IMR-90 (cell line): ENCODE measurements around the gene CD9. TPM values are rescaled to one million over a fixed set of nuclear protein-coding genes. Genes with fewer than 3 reads are reported as not detected.

Experiments
- ATAC-seq: fragments of 200-7000 bp; cut with Tn5 transposase; 2 replicates; pipeline ENCODE4 v1.9.1; 2020; ENCODE audit warnings: low read depth, mild to moderate bottlenecking, moderate library complexity
- BruUV-seq: library from RNA; stranded (reverse); fragments of 400-500 nt; replicated peaks from 2 replicates; lab custom pipeline; 2021; lab: Mats Ljungman, UMichigan
- CTCF ChIA-PET: fragments of 300-600 bp; formaldehyde crosslinking; extraction: SDS; loops from one replicate; lab custom pipeline; 2021; ENCODE audit warnings: antibody characterized with exemption; lab: Yijun Ruan, JAX
- POLR2A ChIA-PET: fragments of 300-600 bp; sonication (Branson Sonifier 250); formaldehyde crosslinking; loops from one replicate; lab custom pipeline; 2022; ENCODE audit warnings: antibody characterized with exemption; ENCODE audit not compliant: unreplicated experiment; lab: Charles Lee
- DNase-seq: peaks from one replicate; pipeline ENCODE4 v3.0.0; 2013
- H2AFZ ChIP-seq: replicated peaks from 2 replicates; pipeline ENCODE3; 2013; ENCODE audit warnings: low read length, mild to moderate bottlenecking; ENCODE audit not compliant: poor library complexity
- H2AK5ac ChIP-seq: 2 replicates; pipeline ENCODE4 v1.6.1; 2013; ENCODE audit warnings: low read depth, low read length, inconsistent platforms
- H2AK9ac ChIP-seq: replicated peaks from 2 replicates; pipeline ENCODE3; 2013; ENCODE audit warnings: mild to moderate bottlenecking, low read depth, low read length, moderate library complexity; ENCODE audit not compliant: poor library complexity
- H2BK120ac ChIP-seq: 2 replicates; pipeline ENCODE4 v1.6.1; 2013; ENCODE audit warnings: low read depth, low read length, inconsistent platforms
- H2BK15ac ChIP-seq: 3 replicates; pipeline ENCODE4 v1.6.1; 2013; ENCODE audit warnings: low read depth, low read length, inconsistent platforms
- H2BK20ac ChIP-seq: 2 replicates; pipeline ENCODE4 v1.6.1; 2013; ENCODE audit warnings: low read depth, mild to moderate bottlenecking, inconsistent platforms, low read length, moderate library complexity
- H2BK5ac ChIP-seq: 2 replicates; pipeline ENCODE4 v1.6.1; 2013; ENCODE audit warnings: mild to moderate bottlenecking, low read depth, low read length, inconsistent platforms; ENCODE audit not compliant: poor library complexity, severe bottlenecking
- H3K14ac ChIP-seq: replicated peaks from 2 replicates; pipeline ENCODE4 v1.6.1; 2013; ENCODE audit warnings: low read depth, low read length, inconsistent platforms
- H3K18ac ChIP-seq: 2 replicates; pipeline ENCODE4 v1.6.1; 2013; ENCODE audit warnings: low read depth, low read length, control low read depth
- H3K23ac ChIP-seq: 2 replicates; pipeline ENCODE4 v1.6.1; 2013; ENCODE audit warnings: low read depth, low read length, inconsistent platforms
- H3K27ac ChIP-seq: 2 replicates; pipeline ENCODE4 v1.5.1; 2013; ENCODE audit warnings: mild to moderate bottlenecking, control low read depth, low read length; ENCODE audit not compliant: insufficient read depth
- H3K27me3 ChIP-seq: 2 replicates; pipeline ENCODE4 v1.6.1; 2013; ENCODE audit warnings: low read length; ENCODE audit not compliant: control insufficient read depth, insufficient read depth
- H3K36me3 ChIP-seq: 2 replicates; pipeline ENCODE4 v1.6.1; 2013; ENCODE audit warnings: low read length, mixed read lengths; ENCODE audit not compliant: control insufficient read depth, insufficient read depth
- H3K4ac ChIP-seq: 2 replicates; pipeline ENCODE4 v1.6.1; 2013; ENCODE audit warnings: low read depth, low read length, inconsistent platforms
- H3K4me1 ChIP-seq: 2 replicates; pipeline ENCODE4 v1.6.1; 2013; ENCODE audit warnings: low read length, mixed read lengths; ENCODE audit not compliant: control insufficient read depth, insufficient read depth
- H3K4me2 ChIP-seq: 2 replicates; pipeline ENCODE4 v1.6.1; 2013; ENCODE audit warnings: low read depth, mild to moderate bottlenecking, control low read depth, low read length, moderate library complexity
- H3K4me3 ChIP-seq: 2 replicates; pipeline ENCODE4 v1.5.1; 2013; ENCODE audit warnings: low read depth, mild to moderate bottlenecking, control low read depth, low read length, moderate library complexity; ENCODE audit not compliant: insufficient read depth
- H3K56ac ChIP-seq: 2 replicates; pipeline ENCODE4 v1.6.1; 2013; ENCODE audit warnings: low read length, inconsistent platforms; ENCODE audit not compliant: insufficient read depth; ENCODE audit errors: extremely low read depth
- H3K79me1 ChIP-seq, 2 experiments: 2 replicates each; pipeline ENCODE4 v1.6.1; 2013; ENCODE audit warnings: low read length in 2 of 2, inconsistent platforms in 1 of 2, low read depth in 1 of 2
- H3K9ac ChIP-seq: 2 replicates; pipeline ENCODE4 v1.6.1; 2013; ENCODE audit warnings: low read depth, low read length, control low read depth
- H3K9me1 ChIP-seq: 2 replicates; pipeline ENCODE4 v1.6.1; 2013; ENCODE audit warnings: low read length, inconsistent platforms; ENCODE audit not compliant: insufficient read depth
- H3K9me3 ChIP-seq: 2 replicates; pipeline ENCODE4 v1.6.1; 2013; ENCODE audit warnings: low read length; ENCODE audit not compliant: control insufficient read depth, insufficient read depth
- H4K20me1 ChIP-seq: 2 replicates; pipeline ENCODE4 v1.6.1; 2013; ENCODE audit warnings: low read length, inconsistent platforms; ENCODE audit not compliant: insufficient read depth
- H4K5ac ChIP-seq: 2 replicates; pipeline ENCODE4 v1.6.1; 2013; ENCODE audit warnings: mild to moderate bottlenecking, low read depth, low read length, control low read depth
- H4K8ac ChIP-seq, 2 experiments: 2 replicates each; pipeline ENCODE4 v1.6.1; 2013; ENCODE audit warnings: low read depth in 2 of 2, low read length in 2 of 2, control low read depth in 1 of 2, inconsistent platforms in 1 of 2
- H4K91ac ChIP-seq: 2 replicates; pipeline ENCODE4 v1.6.1; 2013; ENCODE audit warnings: low read depth, low read length, inconsistent platforms; ENCODE audit not compliant: insufficient read depth
- BHLHE40 ChIP-seq: fragments of 150-350 bp; IDR thresholded peaks from 2 replicates; pipeline ENCODE4 v1.6.1; 2016; ENCODE audit warnings: mild to moderate bottlenecking, low read depth, low read length
- CEBPB ChIP-seq: IDR thresholded peaks from 2 replicates; pipeline ENCODE4 v1.6.1; 2012; ENCODE audit warnings: low read depth, low read length, improper control_type of control experiment
- CHD1 ChIP-seq: IDR thresholded peaks from 2 replicates; pipeline ENCODE4 v1.6.1; 2012; ENCODE audit warnings: low read depth, low read length, improper control_type of control experiment
- FOS ChIP-seq: fragments of 150-350 bp; IDR thresholded peaks from 2 replicates; pipeline ENCODE4 v1.6.1; 2016; ENCODE audit warnings: low read depth, low read length
- MAFK ChIP-seq: IDR thresholded peaks from 2 replicates; pipeline ENCODE4 v1.6.1; 2012; ENCODE audit warnings: low read depth, low read length, improper control_type of control experiment
- MAZ ChIP-seq: IDR thresholded peaks from 2 replicates; pipeline ENCODE4 v1.6.1; 2012; ENCODE audit warnings: low read depth, mild to moderate bottlenecking, low read length, improper control_type of control experiment, moderate library complexity, borderline replicate concordance
- MXI1 ChIP-seq: IDR thresholded peaks from 2 replicates; pipeline ENCODE4 v1.6.1; 2012; ENCODE audit warnings: low read depth, mild to moderate bottlenecking, low read length, moderate library complexity, borderline replicate concordance
- NFE2L2 ChIP-seq: fragments of 150-350 bp; IDR thresholded peaks from 2 replicates; pipeline ENCODE4 v1.6.1; 2016; ENCODE audit warnings: low read depth, mild to moderate bottlenecking, low read length
- POLR2A ChIP-seq: IDR thresholded peaks from 2 replicates; pipeline ENCODE4 v1.6.1; 2012; ENCODE audit warnings: mild to moderate bottlenecking, low read depth, low read length
- RAD21 ChIP-seq: IDR thresholded peaks from 2 replicates; pipeline ENCODE4 v1.6.1; 2012; ENCODE audit warnings: low read length, improper control_type of control experiment
- RCOR1 ChIP-seq: IDR thresholded peaks from 2 replicates; pipeline ENCODE4 v1.6.1; 2012; ENCODE audit warnings: mild to moderate bottlenecking, low read length, improper control_type of control experiment; ENCODE audit not compliant: insufficient replicate concordance
- RFX5 ChIP-seq: IDR thresholded peaks from 2 replicates; pipeline ENCODE4 v1.8.0; 2012; ENCODE audit warnings: low read depth, mild to moderate bottlenecking, low read length, moderate library complexity
- SMC3 ChIP-seq: fragments of 150-350 bp; IDR thresholded peaks from 2 replicates; pipeline ENCODE4 v1.6.1; 2016; ENCODE audit warnings: low read depth, mild to moderate bottlenecking, antibody characterized with exemption, low read length, moderate library complexity
- WGBS, 2 experiments: methylation state at CpG; one replicate each; pipeline versions ENCODE4 v1.1.5 to v1.1.7; 2013; ENCODE audit warnings: missing lambda C conversion rate in 2 of 2; ENCODE audit not compliant: insufficient read length in 1 of 2; ENCODE audit errors: extremely low coverage in 2 of 2; 5-methylcytosine and 5-hydroxymethylcytosine counted together
- dilution Hi-C: fragments of 300-500 bp; cut with HindIII; formaldehyde crosslinking; loops from one replicate; pipeline ENCODE4 v1.14.3; 2018; ENCODE audit warnings: low sequenced_read_pairs; ENCODE audit not compliant: unreplicated experiment
- in situ Hi-C: fragments of 300-500 bp; cut with MboI; formaldehyde crosslinking; loops from 3 replicates; pipeline ENCODE4 v1.14.3; 2019; ENCODE audit warnings: low sequenced_read_pairs, inconsistent platforms, mixed read lengths
- intact Hi-C: fragments of 100-400 bp; cut with micrococcal nuclease; formaldehyde crosslinking; loops from 2 replicates; pipeline ENCODE4 v1.10.0; 2022
- polyA plus RNA-seq, 3 experiments: library from polyadenylated mRNA; depleted of rRNA; stranded (reverse); fragments of >200 nt; gene quantifications; 2 replicates each; pipeline ENCODE4 v1.2.3, GENCODE V29; 2012; ENCODE audit warnings: low replicate concordance in 1 of 3
- total RNA-seq: library from RNA; depleted of rRNA; stranded (reverse); fragments of >200 nt; gene quantifications from 2 replicates; pipeline ENCODE4 v1.2.3, GENCODE V29; 2012
- TF ChIP-seq, protein P1 (sequence below): conservative IDR thresholded peaks from 2 replicates; pipeline ENCODE4 v1.5.1; 2012; ENCODE audit warnings: mild to moderate bottlenecking, low read depth, low read length, improper control_type of control experiment
- TF ChIP-seq, protein P2 (sequence below): fragments of 150-350 bp; IDR thresholded peaks from 2 replicates; pipeline ENCODE4 v1.6.1; 2016; ENCODE audit warnings: low read depth, mild to moderate bottlenecking, low read length, moderate library complexity, borderline replicate concordance

CD9 gene
- total and polyA plus RNA-seq, 2 of the 4 experiments (the other 2 are of a cell fraction): 48.8 to 70.9 TPM

DNA sequence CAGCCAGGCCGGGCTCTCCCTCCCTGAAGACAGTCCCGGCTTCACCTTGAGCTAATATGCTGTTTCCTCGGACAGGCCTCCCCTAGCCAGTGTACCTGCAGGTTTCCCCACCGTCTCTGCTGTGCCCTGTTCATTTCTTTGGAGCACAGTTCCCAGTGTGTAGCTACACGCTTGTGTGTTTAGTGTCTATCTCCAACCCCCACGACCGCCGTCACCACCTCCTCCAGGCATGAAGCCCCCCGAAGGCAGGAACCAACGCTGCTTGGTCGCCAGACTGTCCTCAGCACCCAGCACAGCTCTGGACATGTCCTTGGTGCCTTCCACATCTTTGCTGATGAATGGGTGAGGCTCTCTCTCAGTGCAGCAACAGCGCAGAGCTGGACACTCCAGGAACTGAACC lies 84.1 kb downstream of the CD9 start:
- peak overlapping the region; percentile 47 for H3K4ac ChIP-seq
- ATAC-seq (no peak), DNase-seq (no peak)
- peak overlapping the region; percentile 50; the same call in 1 of the 2 replicates for H2BK120ac ChIP-seq
- peaks cover 0 to 6% of the 10 kb centered on the region in 2 experiments; a peak in 1 of 4 replicates for H3K79me1 ChIP-seq
- CTCF ChIA-PET: interaction anchor here (0.5 to 3.7 kb wide), 15 partner anchors 75 to 855 kb away, joined by 3 to 17 read pairs (median 4); no protein-coding TSS in a partner anchor
- H2BK20ac ChIP-seq: peak overlapping the region; percentile 43
- H3K9ac ChIP-seq: no peak overlapping the region
- H4K91ac ChIP-seq: peak overlapping the region; percentile 74
- peak overlapping the region; percentile 73 for H2AFZ ChIP-seq
- intact Hi-C loops (loop anchor here (10.0 kb wide), 1 partner anchor 779 kb away; no protein-coding TSS in a partner anchor), in situ Hi-C loops (loop anchor here (25.0 kb wide), 1 partner anchor 822 kb away; no protein-coding TSS in a partner anchor), dilution Hi-C loops (no loop called here)
- peak overlapping the region; percentile 28; the same call in 1 of the 2 replicates for H3K14ac ChIP-seq
- no CpG with 5 or more reads among the region's 12 CpGs for WGBS, 2 experiments
- H3K27ac ChIP-seq: no peak overlapping the region
- H2BK5ac ChIP-seq: no peak overlapping the region
- H3K4me1 ChIP-seq: peaks cover 24% of the 10 kb centered on the region
- no peaks in the 10 kb centered on the region for H3K9me3 ChIP-seq
- peak overlapping the region; percentile 80 for H2AK5ac ChIP-seq
- BruUV-seq: no TSS peak
- POLR2A ChIA-PET: interaction anchor here (0.7 to 1.0 kb wide), 3 partner anchors 14 to 296 kb away, joined by 3 to 5 read pairs (median 3); no protein-coding TSS in a partner anchor
- no peaks in the 10 kb centered on the region for H3K27me3 ChIP-seq
- H3K9me1 ChIP-seq: peaks cover 24% of the 10 kb centered on the region
- H3K56ac ChIP-seq: no peak overlapping the region
- 0 out of 4 replicates have a peak overlapping the region, but pooled peaks of 1 of the 2 experiments have one; percentile 4 for H4K8ac ChIP-seq
- H3K4me3 ChIP-seq: no peak overlapping the region
- peak overlapping the region; percentile 66; the same call in 2 of the 3 replicates for H2BK15ac ChIP-seq
- H3K36me3 ChIP-seq: no peaks in the 10 kb centered on the region
- H3K23ac ChIP-seq: no peak overlapping the region; the same call in 1 of the 2 replicates
- H3K4me2 ChIP-seq: no peak overlapping the region
- peak overlapping the region; percentile 30; the same call in 1 of the 2 replicates for H3K18ac ChIP-seq
- H4K5ac ChIP-seq: no peak overlapping the region
- H4K20me1 ChIP-seq: no peaks in the 10 kb centered on the region
- H2AK9ac ChIP-seq: no peak overlapping the region
- TF ChIP-seq MXI1: no peak
- TF ChIP-seq POLR2A: no peak
- no peak for TF ChIP-seq BHLHE40
- TF ChIP-seq RCOR1: no peak
- TF ChIP-seq, protein P1, sequence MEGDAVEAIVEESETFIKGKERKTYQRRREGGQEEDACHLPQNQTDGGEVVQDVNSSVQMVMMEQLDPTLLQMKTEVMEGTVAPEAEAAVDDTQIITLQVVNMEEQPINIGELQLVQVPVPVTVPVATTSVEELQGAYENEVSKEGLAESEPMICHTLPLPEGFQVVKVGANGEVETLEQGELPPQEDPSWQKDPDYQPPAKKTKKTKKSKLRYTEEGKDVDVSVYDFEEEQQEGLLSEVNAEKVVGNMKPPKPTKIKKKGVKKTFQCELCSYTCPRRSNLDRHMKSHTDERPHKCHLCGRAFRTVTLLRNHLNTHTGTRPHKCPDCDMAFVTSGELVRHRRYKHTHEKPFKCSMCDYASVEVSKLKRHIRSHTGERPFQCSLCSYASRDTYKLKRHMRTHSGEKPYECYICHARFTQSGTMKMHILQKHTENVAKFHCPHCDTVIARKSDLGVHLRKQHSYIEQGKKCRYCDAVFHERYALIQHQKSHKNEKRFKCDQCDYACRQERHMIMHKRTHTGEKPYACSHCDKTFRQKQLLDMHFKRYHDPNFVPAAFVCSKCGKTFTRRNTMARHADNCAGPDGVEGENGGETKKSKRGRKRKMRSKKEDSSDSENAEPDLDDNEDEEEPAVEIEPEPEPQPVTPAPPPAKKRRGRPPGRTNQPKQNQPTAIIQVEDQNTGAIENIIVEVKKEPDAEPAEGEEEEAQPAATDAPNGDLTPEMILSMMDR: no peak
- no peak for TF ChIP-seq CEBPB
- TF ChIP-seq SMC3: no peak
- no peak for TF ChIP-seq NFE2L2
- no peak for TF ChIP-seq RFX5
- no peak for TF ChIP-seq MAZ
- TF ChIP-seq, protein P2, sequence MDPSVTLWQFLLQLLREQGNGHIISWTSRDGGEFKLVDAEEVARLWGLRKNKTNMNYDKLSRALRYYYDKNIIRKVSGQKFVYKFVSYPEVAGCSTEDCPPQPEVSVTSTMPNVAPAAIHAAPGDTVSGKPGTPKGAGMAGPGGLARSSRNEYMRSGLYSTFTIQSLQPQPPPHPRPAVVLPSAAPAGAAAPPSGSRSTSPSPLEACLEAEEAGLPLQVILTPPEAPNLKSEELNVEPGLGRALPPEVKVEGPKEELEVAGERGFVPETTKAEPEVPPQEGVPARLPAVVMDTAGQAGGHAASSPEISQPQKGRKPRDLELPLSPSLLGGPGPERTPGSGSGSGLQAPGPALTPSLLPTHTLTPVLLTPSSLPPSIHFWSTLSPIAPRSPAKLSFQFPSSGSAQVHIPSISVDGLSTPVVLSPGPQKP: no peak
- no peak for TF ChIP-seq RAD21
- TF ChIP-seq FOS: no peak
- TF ChIP-seq MAFK: no peak
- no peak for TF ChIP-seq CHD1
